Activated CD4-positive, alpha-beta T cell treated with anti-CD3 and anti-CD28 coated beads, Interleukin-10, Interleukin-2, amounts not matched to agents 100 ng/mL and 50 ng/mL, durations not matched to agents 16 hours and 8 hours (primary cell): ENCODE results near the gene ILKAP.
A peak's percentile ranks its signal among the peaks of the same experiment; 100 is the strongest.

Experiments used
- DNase-seq: peaks from one replicate; pipeline ENCODE4 v3.0.0-alpha.2; 2020

The ILKAP gene

DNA sequence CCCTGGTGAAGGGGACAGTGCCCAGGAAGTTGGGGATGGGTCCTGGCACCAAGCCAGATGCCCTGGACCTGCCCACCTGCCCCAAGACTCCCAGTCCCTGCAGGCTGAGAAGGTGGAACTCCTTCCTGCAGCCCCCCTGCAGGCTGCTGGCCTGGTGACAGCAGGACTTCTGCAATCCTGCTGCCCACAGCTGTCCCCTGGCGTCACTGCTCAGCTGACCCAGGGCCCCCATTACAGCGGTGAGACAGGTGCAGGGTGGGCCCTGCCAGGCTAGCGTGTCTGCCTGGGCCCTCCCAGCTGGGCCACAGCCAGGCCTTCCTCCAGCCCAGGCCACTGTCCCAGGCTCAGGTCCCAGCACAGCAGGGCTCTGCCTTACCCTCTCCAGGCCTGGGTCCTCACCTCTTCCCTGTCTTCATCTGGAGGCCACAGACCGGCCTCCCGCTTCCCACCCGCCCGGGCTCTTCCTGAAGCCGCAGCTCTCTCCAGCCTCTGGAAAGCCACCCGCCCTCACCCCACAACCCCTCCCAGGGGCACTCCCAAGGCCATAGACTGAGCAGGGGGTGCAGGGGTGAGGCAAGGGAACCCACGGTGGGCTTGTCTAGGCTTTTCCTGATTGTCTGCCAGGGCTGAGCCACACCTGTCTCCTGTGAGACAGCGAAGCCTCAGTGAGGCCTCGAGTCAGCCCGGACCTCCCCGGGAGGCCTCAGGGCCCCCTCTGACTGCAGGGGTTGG is 53.5 kb downstream of the ILKAP start:
- DNase-seq = no peak

DNA sequence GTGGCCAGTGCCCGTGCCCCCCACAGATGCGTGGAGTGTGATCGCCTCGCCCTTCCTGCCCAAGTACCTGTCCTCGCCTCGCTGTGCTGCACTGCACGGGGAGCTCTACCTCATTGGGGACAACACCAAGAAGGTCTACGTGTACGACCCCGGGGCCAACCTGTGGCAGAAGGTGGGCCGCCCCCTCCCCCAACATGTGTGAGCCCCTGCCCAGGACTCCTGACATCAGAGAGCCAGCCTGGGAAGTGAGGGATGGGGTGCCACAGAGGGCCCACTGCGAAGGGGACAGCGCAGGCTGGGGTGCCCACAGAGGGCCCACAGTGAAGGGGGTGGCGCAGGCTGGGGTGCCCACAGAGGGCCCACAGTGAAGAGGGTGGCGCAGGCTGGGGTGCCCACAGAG is 54.5 kb downstream of the ILKAP start:
- DNase-seq = no peak

DNA sequence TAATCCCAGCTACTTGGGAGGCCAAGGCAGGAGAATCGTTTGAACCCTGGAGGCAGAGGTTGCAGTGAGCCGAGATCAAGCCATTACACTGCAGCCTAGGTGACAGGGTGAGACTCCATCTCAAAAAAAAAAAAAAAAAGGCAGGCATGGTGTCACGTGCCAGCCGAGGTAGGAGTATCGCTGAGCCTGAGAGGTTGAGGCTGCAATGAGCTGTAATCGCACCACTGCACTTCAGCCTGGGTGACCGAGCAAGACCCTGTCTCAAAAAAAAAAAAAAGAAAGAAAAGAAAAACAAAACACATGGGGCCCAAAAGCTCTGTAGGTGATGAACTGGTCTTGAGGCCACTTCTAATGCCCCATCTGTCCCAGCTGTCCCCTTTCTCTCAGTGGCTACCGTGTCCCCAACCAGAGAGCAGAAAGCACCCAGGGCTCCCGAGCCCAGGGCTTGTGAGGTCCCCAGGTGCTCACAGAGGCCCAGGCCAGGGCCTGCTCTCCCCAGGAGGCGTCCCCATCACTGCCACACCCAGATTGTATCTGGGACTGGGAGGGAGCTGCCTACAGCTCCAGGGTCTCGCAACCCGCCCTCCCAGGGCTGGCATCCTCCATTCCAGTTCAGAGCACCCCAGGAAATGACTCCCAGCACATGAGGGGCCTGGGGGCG is 56.5 kb downstream of the ILKAP start:
- DNase-seq = no peak

DNA sequence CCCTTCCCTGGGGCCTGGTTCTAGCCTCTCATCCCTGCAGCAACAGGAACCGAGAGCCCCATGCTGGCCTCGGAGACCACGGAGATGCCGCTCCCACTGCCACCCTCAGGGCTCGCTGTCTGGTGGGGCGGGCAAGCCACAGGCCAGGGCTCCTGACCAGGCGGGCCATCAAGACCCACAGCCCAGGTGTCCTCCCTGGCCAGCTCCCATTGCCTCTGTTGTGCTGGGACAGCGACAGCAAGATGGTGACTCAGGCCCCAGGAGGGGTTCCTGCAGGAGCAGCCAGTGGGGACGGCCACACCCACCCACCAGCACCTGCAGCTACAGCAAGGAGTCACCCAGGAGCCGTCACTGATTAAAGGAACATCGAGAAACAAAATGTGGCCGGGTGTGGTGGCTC is 57.6 kb downstream of the ILKAP start:
- no peak for DNase-seq

DNA sequence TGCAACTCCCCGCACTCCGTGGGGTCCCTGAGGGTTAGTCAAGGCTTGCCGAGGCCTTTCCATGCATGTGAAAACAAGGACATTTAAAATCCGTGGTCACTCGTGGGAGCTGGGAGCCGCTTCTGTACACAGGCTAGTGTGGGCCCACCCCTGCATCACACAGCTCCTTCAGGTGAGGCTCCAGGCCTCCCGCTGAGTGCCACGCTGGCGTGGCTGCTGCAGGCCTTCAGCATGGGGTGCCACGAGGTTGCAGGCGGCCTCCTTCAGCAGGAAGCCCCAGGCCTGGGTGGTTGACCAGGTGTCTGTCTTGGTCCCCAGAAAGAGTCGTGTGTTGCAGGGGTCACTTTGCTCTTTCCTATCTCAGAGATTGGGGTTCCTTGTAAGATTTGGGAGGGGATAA is 58.4 kb downstream of the ILKAP start:
- no peak for DNase-seq

DNA sequence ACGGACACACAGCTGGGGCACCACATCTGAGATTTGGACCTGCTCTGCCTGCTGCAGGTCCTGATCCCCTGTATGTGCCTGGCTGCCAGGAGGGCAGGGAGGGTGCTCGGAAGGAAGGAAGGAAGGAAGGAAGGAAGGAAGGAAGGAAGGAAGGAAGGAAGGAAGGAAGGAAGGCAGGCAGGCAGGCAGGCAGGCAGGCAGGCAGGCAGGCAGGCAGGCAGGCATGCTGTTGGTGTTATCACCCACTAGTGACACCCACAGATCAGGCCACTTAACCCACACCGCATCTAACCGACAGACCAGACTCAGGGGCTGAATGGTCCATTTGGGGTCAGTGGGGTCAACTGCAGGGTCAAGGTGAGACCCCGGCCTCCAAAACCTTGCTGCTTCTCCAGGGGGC is 59.2 kb downstream of the ILKAP start:
- no peak for DNase-seq

DNA sequence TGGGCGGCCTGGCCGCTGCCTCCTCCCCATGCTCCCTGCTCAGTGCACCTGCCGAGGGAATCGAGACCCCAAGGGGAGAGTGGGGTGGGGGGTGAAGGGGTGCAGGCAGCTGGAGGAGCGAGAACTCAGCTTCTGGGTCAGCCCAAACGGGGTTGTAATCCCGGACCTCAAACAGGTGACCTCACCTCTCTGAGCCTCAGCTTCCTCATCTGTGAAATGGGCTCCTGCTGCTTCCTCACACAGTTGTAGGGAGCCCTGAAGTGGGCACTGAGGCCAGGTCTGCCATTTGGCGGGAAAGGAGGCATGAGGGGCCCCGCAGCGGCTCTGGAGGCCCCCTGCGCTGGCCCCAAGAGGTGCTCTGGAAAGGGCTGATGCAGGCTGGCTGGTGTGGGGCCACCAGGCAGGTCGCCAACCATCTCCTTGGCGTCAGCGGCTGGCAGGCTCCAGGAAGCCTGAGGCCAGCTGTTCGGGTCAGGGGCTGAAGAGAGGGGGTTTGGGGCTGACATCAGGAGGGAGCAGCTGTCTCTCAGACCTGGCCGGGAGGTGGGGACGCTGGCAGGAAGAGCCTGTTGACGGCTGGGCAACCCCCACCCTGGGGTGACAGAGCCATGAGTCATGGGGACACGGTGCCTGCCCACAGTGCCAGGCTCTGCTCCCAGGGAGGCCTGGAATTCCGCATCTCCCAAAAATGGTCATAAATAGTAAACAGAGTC is 60.1 kb downstream of the ILKAP start:
- DNase-seq = no peak

DNA sequence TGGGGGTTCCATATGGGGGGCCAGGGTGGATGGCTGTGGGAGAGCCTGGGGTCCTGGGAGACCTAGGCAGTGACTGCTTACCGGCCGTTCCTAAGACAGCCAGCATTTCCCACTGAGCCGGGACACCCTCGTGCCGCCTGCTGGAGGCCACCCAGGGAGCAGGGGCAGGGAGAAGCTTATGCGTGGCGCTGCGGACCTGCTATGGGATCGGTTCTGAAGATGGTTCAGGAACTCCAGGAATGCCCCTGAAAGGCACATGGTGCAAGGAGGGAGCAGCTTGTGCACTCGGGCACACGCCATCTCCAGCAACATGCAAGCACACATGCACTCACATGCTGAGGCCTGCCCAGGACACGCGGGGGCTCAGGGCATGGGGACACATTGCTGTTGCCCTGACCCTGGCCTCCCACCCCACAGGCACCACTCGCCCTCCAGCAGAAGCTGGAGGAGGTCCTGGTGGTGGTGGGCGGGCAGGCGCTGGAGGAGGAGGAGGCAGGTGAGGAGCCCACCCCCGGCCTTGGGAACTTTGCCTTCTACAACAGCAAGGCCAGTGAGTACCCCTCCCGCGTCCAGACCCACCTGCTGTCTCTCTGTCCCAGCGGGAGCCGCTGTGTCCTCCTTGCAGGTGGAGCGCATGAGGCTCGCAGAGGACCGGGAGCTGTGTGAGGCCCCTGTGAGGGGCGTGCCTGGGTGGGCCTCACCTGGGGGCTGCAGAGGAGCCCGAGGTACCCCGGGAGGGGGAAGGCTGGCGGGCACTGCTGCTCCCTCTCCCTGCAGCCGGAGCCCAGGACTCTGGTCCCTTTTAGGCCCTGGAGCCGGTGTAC is 60.9 kb downstream of the ILKAP start:
- DNase-seq = no peak

DNA sequence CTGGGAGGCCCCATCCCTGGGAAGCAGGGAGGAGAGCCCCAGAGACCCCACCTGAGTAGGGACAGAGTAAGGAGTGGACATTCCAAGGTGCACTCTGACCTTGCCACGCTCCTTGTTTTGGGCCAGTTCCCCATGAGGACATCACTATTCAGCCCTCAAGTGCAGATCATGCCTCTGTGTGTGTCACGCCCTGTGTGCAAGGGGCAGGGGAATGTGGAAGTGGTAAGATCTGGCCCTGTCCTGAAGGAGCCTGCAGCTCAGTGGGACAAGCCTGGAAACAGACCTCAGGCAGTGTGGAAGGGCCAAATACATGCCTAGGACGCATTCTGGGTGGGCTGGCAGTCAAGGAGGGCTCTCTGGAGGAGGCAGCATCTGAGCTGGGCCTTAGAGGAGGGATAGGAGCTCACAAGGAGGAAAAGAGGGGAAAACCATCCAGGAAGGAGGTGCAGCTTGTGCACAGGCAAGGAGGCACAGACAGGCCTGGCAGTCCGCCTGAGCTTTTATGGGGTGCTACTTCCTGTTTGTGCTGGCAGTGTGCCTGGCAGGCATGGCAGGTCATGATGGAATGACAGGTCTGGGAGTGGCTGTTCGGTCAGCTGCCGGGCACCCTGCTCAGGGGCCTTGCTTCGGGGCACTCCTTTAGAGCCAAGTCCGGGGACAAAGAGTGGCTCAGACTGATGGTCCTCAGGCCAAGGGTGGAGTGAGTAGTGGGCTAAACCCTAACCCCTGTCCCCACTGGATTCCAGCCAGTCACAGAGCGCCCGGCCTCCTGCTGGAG is 61.8 kb downstream of the ILKAP start:
- no peak for DNase-seq

DNA sequence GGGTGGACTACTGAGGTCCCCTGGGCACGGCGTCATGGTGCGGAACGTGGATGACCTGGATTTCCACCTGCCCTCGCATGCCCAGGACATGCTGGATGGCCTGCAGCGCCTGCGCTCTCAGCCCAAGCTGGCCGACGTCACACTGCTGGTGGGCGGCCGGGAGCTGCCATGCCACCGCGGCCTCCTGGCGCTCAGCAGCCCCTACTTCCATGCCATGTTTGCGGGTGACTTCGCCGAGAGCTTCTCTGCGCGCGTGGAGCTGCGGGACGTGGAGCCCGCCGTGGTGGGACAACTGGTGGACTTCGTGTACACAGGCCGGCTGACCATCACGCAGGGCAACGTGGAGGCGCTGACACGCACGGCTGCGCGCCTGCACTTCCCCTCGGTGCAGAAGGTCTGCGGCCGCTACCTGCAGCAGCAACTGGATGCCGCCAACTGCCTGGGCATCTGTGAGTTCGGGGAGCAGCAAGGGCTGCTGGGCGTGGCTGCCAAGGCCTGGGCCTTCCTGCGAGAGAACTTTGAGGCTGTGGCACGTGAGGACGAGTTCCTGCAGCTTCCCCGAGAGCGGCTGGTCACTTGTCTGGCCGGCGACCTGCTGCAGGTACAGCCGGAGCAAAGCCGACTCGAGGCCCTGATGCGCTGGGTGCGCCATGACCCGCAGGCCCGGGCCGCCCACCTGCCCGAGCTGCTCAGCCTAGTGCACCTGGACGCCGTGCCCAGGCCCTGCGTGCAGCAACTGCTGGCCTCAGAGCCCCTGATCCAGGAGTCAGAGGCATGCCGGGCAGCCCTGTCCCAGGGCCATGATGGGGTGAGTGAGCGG is 62.6 kb downstream of the ILKAP start:
- no peak for DNase-seq

DNA sequence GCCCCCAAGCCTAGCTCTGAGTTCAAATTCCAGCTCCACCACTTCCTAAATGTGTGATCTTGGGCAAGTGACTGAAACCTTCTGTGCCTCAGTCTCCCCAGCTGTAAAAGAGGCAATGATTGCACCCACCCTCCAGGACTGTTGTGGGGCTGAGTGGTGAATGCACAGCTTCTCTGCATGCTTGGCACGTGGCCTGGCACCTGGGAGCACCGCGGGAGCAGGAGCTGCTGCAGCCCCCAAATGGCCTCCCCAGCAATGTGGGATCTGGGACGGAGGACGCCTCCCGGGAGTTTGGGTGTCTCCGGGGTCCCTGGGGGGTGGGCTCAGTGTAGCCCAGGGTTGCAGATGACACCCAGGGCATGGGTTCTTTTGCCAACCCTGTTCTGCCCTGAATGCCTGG is 63.5 kb downstream of the ILKAP start:
- DNase-seq = no peak

DNA sequence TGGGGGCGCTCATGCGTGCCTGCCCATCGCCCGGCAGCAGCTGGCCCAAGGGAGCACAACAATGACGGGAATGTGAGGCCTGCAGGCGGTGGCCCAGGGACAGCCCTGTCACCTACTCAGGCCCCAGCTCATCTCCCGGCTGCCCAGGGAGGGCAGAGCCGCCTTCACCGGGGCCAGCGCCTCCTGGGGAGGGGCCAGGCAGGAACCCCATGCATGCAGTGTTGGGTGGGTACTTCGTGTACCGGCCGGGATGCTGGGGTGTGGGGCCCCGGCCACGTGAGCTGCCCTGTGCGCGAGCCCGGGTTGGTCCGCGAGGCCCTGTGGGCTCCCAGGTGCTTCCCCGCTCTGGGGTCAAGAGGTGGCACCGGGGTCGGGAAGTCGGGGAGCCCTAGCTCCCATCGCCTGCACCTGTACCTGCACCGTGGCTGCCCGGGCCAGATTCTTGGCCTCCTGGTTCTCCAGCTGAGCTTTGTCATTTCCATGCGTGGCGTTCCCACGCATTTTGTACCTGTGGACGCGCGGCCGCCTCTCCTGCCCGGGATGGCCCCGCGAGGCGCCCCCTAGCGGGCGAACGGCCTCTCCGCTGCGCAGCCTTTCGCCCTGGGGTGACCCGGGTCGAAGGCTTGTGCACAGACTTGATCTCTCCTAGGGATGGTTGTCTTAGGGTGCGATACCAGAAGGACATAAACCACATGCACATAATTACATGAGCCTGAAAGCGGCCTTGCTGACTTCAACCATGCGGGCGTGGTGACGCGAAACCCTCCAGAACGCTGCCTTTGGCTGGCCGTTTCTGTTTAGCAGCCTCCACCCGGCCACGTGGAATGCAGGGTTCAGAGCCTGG is 64.1 kb downstream of the ILKAP start:
- peak; percentile 34 for DNase-seq

DNA sequence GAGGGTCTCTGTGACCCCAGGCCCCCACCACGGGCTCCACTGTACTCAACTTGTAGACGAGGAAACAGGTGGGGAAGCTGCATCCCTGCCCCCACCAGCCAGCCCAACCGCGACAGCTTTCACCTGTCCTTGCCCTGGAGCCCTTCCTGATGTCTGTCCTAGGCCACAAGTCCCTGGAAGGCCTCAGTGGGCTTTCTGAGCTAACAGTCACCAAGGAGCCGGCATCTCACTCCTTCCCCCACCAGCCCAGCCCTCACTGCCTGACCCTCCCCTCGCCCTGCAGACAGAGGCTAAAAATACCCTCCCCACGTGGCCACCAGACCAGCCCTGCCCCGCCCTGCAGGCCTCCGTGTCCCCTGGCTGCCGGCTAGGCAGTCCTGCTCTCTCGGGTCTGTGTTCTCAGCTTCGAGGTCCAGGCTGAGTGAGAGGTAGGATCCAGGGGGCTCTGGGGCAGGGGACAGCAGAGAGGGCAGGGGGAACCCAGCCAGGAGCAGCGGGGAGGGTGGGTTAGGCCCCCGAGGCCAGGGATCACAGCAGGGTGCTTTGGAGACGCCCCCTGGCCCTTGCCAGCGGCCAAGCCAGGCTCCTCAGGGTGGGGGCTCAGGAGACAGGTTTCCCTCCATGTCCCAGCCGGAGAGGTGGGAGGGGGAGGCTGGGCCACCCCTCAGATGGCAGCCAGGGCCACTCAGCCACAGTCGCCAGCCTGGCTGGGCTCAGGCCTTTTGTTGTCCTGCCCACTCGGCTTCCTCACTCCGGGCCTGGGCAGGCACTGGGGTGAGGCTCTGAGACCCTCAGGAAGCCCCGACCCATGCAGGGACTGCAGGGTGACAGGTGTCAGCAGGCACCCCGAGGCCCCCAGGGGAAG is 64.9 kb downstream of the ILKAP start, which contains the start of gene KLHL30:
TSS of gene KLHL30 (plus strand) at position 338 of the 865 bp plus-strand sequence. CDS start 2,087 bp downstream, outside the sequence.
- DNase-seq = no peak

DNA sequence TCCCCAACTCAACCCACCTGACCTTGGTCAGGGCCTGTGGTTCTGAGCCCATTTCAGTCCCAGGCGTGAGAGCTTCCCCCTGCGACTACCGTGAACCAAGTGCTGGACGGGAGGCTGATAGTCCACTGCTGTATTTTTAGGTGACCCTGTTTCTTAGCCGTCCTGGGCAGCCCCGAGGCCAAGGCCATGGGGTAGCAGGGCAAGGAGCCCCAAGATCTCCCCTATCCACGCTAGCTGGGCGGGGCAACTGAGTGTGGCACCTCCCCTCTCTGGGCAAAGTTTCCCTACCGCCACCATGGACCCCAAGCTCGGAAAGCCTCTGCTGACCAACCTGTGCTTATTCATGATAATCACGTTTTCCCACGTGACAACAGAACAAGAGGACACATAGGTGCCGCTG is 65.6 kb downstream of the ILKAP start:
- DNase-seq = no peak

DNA sequence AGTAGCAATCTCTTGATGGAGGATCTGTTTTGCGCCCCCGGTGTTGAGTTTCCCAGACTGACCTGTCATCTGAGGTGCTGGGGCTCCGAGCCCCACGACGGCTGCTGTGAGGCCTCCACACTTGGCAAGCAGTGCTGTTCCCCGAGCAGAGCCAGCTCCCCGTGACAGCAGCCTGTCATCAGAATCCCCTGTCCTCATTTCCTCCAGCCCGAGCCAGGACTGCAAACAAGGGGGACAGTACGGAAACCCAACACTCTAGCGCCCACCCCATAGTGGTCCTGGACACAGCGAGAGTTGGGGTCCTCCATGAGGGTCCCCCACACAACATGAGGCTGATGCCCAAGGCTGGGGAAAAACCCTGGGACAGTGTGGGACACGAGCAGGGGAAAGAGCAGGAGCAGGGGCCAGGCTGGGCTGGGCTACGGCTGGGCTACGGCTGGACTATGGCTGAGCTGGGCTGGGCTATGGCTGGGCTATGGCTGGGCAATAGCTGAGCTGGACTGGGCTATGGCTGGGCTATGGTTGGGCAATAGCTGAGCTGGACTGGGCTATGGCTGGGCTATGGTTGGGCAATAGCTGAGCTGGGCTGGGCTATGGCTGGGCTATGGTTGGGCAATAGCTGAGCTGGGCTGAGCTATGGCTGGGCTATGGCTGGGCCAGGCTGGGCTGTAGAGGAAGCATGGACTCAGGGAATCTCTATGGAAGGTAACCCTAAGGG is 66.5 kb downstream of the ILKAP start:
- DNase-seq = no peak

DNA sequence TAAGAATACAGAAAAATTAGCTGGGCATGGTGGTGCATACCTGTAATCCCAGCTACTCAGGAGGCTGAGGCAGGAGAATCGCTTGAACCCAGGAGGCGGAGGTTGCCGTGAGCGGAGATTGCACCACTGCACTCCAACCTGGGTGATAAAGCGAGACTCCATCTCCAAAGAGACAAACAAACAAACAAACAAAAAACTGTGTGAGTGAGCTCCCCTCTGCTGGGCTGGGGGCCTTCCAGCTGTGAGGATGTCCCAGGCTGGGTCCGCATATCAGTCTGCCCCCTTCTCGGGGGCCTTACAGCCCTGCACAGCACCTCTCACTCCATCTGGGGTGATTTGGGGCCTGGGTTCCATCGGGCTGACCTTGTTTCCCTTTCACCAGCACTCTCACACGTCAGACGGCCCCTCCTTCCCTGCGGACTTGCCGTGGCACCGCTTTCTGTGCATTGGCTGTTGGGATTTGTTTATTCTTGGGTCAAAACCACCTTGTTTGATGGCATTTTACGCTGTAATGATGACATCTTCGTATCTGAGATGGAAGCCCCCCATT is 67.8 kb downstream of the ILKAP start:
- no peak for DNase-seq

DNA sequence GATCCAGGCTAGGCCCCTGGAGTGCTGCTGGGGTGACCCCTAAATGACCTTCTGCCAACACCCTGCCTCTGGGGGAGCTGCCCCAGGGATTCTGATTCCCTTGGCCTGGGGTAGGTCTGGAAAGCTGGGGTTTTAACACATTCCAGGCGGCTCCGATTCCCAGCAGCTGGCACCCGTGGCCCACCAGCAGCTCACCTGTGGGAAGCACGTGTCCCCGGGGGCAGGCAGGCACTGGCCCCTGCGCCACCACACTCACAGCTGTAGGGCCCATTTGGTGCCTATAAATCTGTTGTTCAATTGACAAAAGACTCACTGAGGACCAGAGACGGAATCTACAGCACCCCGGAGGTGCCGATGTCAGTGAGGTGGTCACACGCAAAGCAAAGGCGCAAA is 69.1 kb downstream of the ILKAP start:
- DNase-seq = no peak
